PFSK-1 (cell line): Measurements from ENCODE around the gene ITGAD.

Source experiments
- POLR2AphosphoS5 ChIP-seq: IDR thresholded peaks from 2 replicates; pipeline ENCODE4 v1.6.1; 2012; ENCODE audit warnings: low read depth, mild to moderate bottlenecking, control low read depth, low read length, moderate library complexity
- TAF1 ChIP-seq: IDR thresholded peaks from 2 replicates; pipeline ENCODE4 v1.6.1; 2012; ENCODE audit warnings: low read length, control low read depth, borderline replicate concordance; ENCODE audit not compliant: insufficient read depth

GRCh38 chr16:31474773-31475738 lies 81.9 kb downstream of the ITGAD start:
- TF ChIP-seq POLR2AphosphoS5: no peak
- no peak for TF ChIP-seq TAF1
